HFFc6 (cell line): ENCODE data around the gene SOX6. TPM values are rescaled to one million over a fixed set of nuclear protein-coding genes. Genes with fewer than 3 reads are reported as not detected.
A peak's percentile ranks its signal among the peaks of the same experiment; 100 is the strongest.

ENCODE experiments used
- DNase-seq: peaks from one replicate; pipeline ENCODE4 v3.0.0-alpha.2; 2018
- H3K27ac Mint-ChIP-seq: 2 replicates; pipeline ENCODE4 v1.8.0; 2020; ENCODE audit warnings: mild to moderate bottlenecking, mixed read lengths
- H3K27me3 Mint-ChIP-seq: 2 replicates; pipeline ENCODE4 v1.8.0; 2021; ENCODE audit warnings: mild to moderate bottlenecking, moderate library complexity, mixed read lengths; ENCODE audit not compliant: insufficient read depth
- H3K36me3 Mint-ChIP-seq: 2 replicates; pipeline ENCODE4 v1.8.0; 2021; ENCODE audit warnings: low read depth, mixed read lengths
- H3K4me1 Mint-ChIP-seq: 2 replicates; pipeline ENCODE4 v1.8.0; 2020; ENCODE audit warnings: low read depth, mixed read lengths
- H3K4me3 Mint-ChIP-seq: 2 replicates; pipeline ENCODE4 v1.8.0; 2020; ENCODE audit warnings: mild to moderate bottlenecking, moderate library complexity, mixed read lengths
- H3K9me3 Mint-ChIP-seq: 2 replicates; pipeline ENCODE4 v1.8.0; 2020; ENCODE audit warnings: mild to moderate bottlenecking, mixed read lengths
- total RNA-seq, 6 experiments: library from RNA; stranded (reverse); fragmentation: NEBNext Ultra II Directional; extraction: Animal tissue kit (Norgen Biotek cat#: 25700); gene quantifications; 2 replicates in 1 of 6; 3 replicates in 5 of 6; pipeline ENCODE4 v1.2.3, GENCODE V29; 2021
- TF ChIP-seq, protein P1 (sequence below): fragments of 200-600 bp; sonication (generic); IDR thresholded peaks from 2 replicates; pipeline ENCODE4 v1.5.0; 2021; ENCODE audit warnings: antibody characterized with exemption, mild to moderate bottlenecking

The SOX6 gene
- total RNA-seq, 6 experiments from 2014 or later: 0.66 to 6.5 (median 1.4) TPM

DNA sequence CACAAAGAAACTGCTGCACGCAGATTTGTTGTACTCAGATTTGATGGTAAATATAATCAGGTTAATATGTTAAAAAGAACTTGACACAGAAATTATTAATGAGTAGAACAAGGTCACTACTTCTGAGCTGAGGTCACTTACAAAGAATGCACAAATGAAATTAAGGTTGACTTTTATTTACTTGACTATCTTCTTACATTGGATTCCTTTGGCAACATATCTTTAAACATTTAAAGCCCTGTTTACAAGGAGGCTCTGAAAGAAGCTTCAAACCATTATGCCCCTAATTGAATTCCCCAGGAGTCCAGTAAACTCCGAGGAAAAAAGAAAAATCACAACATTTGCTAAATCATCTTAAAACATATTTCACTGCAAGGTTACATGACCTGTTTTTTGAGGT, 245.5 kb downstream of the SOX6 start:
- Mint-ChIP-seq H3K9me3 (no peaks in the 10 kb centered on the region; the same call in 1 of the 2 replicates), H3K36me3 (no peaks in the 10 kb centered on the region), H3K4me1 (no peaks in the 10 kb centered on the region; the same call in 1 of the 2 replicates), H3K27me3 (no peaks in the 10 kb centered on the region; the same call in 1 of the 2 replicates), H3K27ac (no peak overlapping the region), H3K4me3 (no peak overlapping the region)
- TF ChIP-seq, protein P1, sequence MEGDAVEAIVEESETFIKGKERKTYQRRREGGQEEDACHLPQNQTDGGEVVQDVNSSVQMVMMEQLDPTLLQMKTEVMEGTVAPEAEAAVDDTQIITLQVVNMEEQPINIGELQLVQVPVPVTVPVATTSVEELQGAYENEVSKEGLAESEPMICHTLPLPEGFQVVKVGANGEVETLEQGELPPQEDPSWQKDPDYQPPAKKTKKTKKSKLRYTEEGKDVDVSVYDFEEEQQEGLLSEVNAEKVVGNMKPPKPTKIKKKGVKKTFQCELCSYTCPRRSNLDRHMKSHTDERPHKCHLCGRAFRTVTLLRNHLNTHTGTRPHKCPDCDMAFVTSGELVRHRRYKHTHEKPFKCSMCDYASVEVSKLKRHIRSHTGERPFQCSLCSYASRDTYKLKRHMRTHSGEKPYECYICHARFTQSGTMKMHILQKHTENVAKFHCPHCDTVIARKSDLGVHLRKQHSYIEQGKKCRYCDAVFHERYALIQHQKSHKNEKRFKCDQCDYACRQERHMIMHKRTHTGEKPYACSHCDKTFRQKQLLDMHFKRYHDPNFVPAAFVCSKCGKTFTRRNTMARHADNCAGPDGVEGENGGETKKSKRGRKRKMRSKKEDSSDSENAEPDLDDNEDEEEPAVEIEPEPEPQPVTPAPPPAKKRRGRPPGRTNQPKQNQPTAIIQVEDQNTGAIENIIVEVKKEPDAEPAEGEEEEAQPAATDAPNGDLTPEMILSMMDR: no peak
- no peak for DNase-seq

DNA sequence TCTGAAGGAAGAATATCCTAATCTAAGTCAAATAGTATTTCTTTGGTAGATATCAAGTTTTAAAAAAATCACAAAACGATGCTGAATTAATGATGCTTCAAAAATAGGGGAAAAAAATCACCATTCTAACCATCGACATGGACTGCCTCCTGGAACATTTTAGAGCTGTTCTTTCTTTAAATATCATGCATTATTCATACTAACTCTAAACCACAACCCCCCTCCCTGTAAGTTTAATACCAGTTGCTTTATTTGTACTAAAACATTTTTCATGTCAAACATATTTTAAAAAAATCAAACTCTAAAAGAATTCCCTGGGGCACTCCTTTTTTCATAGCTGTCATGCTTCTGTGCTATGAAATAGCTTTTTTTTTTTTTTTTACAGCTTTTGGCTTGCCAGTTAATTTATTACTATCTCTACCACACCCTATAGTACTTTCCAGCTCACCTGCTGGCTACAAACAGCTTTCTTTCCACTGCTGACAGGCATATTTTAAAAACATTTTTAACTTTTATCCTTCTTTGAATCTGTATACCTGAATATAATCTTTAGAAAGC, 256.9 kb downstream of the SOX6 start:
- Mint-ChIP-seq H3K27ac (no peak overlapping the region), H3K4me1 (peaks cover 29% of the 10 kb centered on the region; the same call in 1 of the 2 replicates), H3K27me3 (no peaks in the 10 kb centered on the region), H3K4me3 (no peak overlapping the region), H3K9me3 (peaks cover 5% of the 10 kb centered on the region; the same call in 1 of the 2 replicates), H3K36me3 (no peaks in the 10 kb centered on the region; the same call in 1 of the 2 replicates)
- TF ChIP-seq, protein P1: no peak
- DNase-seq: no peak

DNA sequence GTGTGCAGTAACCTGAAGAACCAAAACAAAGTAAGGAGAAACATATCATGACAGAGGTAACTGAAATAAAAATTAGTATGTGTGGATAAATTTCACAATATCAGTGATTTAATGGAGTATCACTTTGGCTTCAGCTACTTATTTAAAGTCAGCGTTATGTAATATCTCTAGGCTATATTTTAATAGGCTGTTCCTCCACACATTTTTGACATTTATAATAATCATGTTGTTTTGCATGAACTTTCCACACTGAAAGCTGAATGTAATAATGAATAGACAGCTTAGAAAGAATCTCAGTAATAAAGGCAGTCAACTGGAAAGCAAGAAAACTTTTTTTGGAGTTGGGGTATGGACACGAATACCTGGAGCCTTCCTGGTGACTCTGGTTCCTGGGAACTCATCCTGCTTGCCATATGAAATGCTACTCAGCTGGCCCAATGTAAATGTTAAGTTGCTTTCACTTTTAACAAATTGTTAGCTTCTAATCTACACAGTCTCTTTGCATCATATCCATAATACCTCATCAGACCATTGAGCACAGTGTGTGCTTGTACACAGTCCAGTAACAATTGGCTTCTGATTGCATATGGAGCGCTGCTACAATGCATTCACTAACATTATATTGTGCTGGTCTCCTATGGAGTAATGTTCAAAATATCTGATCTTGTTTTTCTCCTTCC, 257.7 kb downstream of the SOX6 start:
- H3K36me3 Mint-ChIP-seq: no peaks in the 10 kb centered on the region; the same call in 1 of the 2 replicates
- no peaks in the 10 kb centered on the region for H3K27me3 Mint-ChIP-seq
- H3K4me3 Mint-ChIP-seq: no peak overlapping the region
- peaks cover 4% of the 10 kb centered on the region; the same call in 1 of the 2 replicates for H3K9me3 Mint-ChIP-seq
- no peak overlapping the region for H3K27ac Mint-ChIP-seq
- no peak for DNase-seq
- H3K4me1 Mint-ChIP-seq: peaks cover 29% of the 10 kb centered on the region; the same call in 1 of the 2 replicates
- TF ChIP-seq, protein P1: no peak

DNA sequence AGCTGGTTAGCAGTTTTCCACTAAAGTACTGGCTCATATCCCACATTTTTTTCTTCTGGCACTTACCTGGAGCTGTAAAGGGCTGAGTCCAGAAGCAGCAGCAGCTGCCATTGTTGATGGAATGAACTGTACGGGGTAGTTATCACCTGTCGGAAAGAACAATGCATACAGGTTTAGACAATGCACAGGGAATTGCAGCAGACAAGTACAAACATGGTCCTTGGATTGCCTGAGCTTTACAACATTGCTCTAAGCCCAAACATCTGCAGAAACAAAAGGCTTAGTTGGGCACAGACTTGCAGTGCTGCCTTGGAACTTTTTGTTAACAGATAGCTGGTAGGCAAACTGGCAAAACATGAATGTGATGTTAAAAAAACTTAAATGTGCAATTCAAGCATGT, 258.8 kb downstream of the SOX6 start:
- Mint-ChIP-seq H3K36me3 (no peaks in the 10 kb centered on the region; the same call in 1 of the 2 replicates), H3K4me3 (no peak overlapping the region), H3K27ac (no peak overlapping the region), H3K9me3 (peaks cover 4% of the 10 kb centered on the region; the same call in 1 of the 2 replicates), H3K27me3 (no peaks in the 10 kb centered on the region), H3K4me1 (peaks cover 29% of the 10 kb centered on the region; the same call in 1 of the 2 replicates)
- TF ChIP-seq, protein P1: no peak
- no peak for DNase-seq

DNA sequence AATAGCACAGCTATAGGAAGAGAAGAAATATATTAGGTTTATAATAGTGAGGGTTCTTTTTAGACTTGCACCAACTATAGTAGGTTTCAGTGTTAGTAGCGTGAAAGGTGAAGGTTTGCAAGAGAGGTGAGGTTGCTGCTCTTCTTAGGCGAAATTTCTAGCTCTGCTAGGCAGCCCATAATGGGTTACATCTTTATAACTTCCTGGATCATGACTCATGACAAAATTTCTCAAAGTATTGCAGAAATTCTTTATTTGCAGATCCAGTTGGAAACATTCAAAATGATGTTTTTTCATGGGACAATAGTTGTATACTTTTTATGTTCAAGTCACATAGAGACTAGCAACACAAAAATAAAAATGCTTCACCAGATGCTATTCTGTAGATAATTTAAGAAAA, 260.0 kb downstream of the SOX6 start:
- no peak overlapping the region for H3K4me3 Mint-ChIP-seq
- H3K27me3 Mint-ChIP-seq: no peaks in the 10 kb centered on the region
- TF ChIP-seq, protein P1: no peak
- peak; percentile 35 for DNase-seq
- H3K27ac Mint-ChIP-seq: no peak overlapping the region; the same call in 1 of the 2 replicates
- peaks cover 29% of the 10 kb centered on the region; the same call in 1 of the 2 replicates for H3K4me1 Mint-ChIP-seq
- peaks cover 4% of the 10 kb centered on the region; the same call in 1 of the 2 replicates for H3K9me3 Mint-ChIP-seq
- no peaks in the 10 kb centered on the region; the same call in 1 of the 2 replicates for H3K36me3 Mint-ChIP-seq
